ENCODE measurements around the gene SAMD14.
A peak's percentile ranks its signal among the peaks of the same experiment; 100 is the strongest.

SAMD14 gene

GRCh38 chr17:50147841-50148225 is 17.9 kb upstream of the SAMD14 start:
- DNase-seq = no peak

- DNase-seq = no peak
Measured at GRCh38 chr17:50146927-50147665, 17.1 kb upstream of the SAMD14 start.

GRCh38 chr17:50146230-50146926 is 16.4 kb upstream of the SAMD14 start:
- DNase-seq = peak; percentile 52

GRCh38 chr17:50145532-50146229 is 15.7 kb upstream of the SAMD14 start:
- no peak for DNase-seq

GRCh38 chr17:50144845-50145531 is 15.0 kb upstream of the SAMD14 start:
- peak; percentile 43 for DNase-seq

GRCh38 chr17:50144355-50144754 is 14.4 kb upstream of the SAMD14 start:
- DNase-seq = no peak

- no peak for DNase-seq
Measured at GRCh38 chr17:50143461-50144176, 13.7 kb upstream of the SAMD14 start.

GRCh38 chr17:50141745-50142110 is 11.8 kb upstream of the SAMD14 start:
- DNase-seq = no peak

- no peak for DNase-seq
Measured at GRCh38 chr17:50141026-50141744, 11.2 kb upstream of the SAMD14 start.

GRCh38 chr17:50139950-50140885 is 10.3 kb upstream of the SAMD14 start:
- DNase-seq = peak; percentile 90

- DNase-seq = no peak
Measured at GRCh38 chr17:50139185-50139783, 9.3 kb upstream of the SAMD14 start.

- DNase-seq = no peak
Measured at GRCh38 chr17:50137042-50137441, 7.1 kb upstream of the SAMD14 start.

- DNase-seq = no peak
Measured at GRCh38 chr17:50136096-50136687, 6.2 kb upstream of the SAMD14 start.

GRCh38 chr17:50135316-50136095 is 5.5 kb upstream of the SAMD14 start:
- no peak for DNase-seq

- DNase-seq = no peak
Measured at GRCh38 chr17:50134206-50135110, 4.5 kb upstream of the SAMD14 start.

GRCh38 chr17:50133769-50134099 is 3.8 kb upstream of the SAMD14 start:
- no peak for DNase-seq

GRCh38 chr17:50133028-50133768 is 3.2 kb upstream of the SAMD14 start:
- DNase-seq = no peak
